ENCODE data around the gene SSBP3.
"Not testable (repeated sequence)": the region's sequence is repeated elsewhere in the genome, so short reads cannot be mapped to it uniquely, and the experiment has no call there.

Gene SSBP3

GRCh38 chr1:54218883-54219687 is 187.1 kb downstream of the SSBP3 start:
- H3K9me3 Mint-ChIP-seq = no peaks in the 10 kb centered on the region
- H3K4me1 Mint-ChIP-seq = peaks cover 28% of the 10 kb centered on the region
- no peak overlapping the region for H3K4me3 Mint-ChIP-seq
- no peaks in the 10 kb centered on the region for H3K27me3 Mint-ChIP-seq
- ATAC-seq (no peak), DNase-seq (no peak)
- H3K27ac Mint-ChIP-seq = no peak overlapping the region

GRCh38 chr1:54215523-54215922 is 190.7 kb downstream of the SSBP3 start:
- H3K4me1 Mint-ChIP-seq = peaks cover 17% of the 10 kb centered on the region
- no peak overlapping the region for H3K4me3 Mint-ChIP-seq
- H3K27ac Mint-ChIP-seq = peak overlapping the region in 1 of 2 donors; percentile 56
- no peaks in the 10 kb centered on the region for H3K9me3 Mint-ChIP-seq
- DNase-seq (no peak), ATAC-seq (no peak)
- no peaks in the 10 kb centered on the region for H3K27me3 Mint-ChIP-seq

GRCh38 chr1:54212872-54213271 is 193.3 kb downstream of the SSBP3 start:
- no peak for DNase-seq
- H3K27ac Mint-ChIP-seq = peak overlapping the region in 1 of 2 donors; percentile 7
- no peaks in the 10 kb centered on the region for H3K27me3 Mint-ChIP-seq
- no peak for ATAC-seq
- H3K9me3 Mint-ChIP-seq = no peaks in the 10 kb centered on the region
- peaks cover 10% of the 10 kb centered on the region for H3K4me1 Mint-ChIP-seq
- no peak overlapping the region for H3K4me3 Mint-ChIP-seq

- H3K9me3 Mint-ChIP-seq, H3K4me3 Mint-ChIP-seq, H3K27me3 Mint-ChIP-seq, ATAC-seq, DNase-seq: not testable (repeated sequence)
- peak overlapping the region in 1 of 2 donors; percentile 33 for H3K27ac Mint-ChIP-seq
- peaks cover 13% of the 10 kb centered on the region for H3K4me1 Mint-ChIP-seq
These were observed 198.3 kb downstream of the SSBP3 start for GRCh38 chr1:54207896-54208295.

GRCh38 chr1:54207287-54207686 is 198.9 kb downstream of the SSBP3 start:
- H3K27me3 Mint-ChIP-seq = no peaks in the 10 kb centered on the region
- DNase-seq = no peak
- H3K4me3 Mint-ChIP-seq = no peak overlapping the region
- ATAC-seq = no peak
- no peaks in the 10 kb centered on the region for H3K9me3 Mint-ChIP-seq
- H3K27ac Mint-ChIP-seq = peak overlapping the region in 1 of 2 donors; percentile 52
- peaks cover 19% of the 10 kb centered on the region for H3K4me1 Mint-ChIP-seq

GRCh38 chr1:54204199-54204598 is 202.0 kb downstream of the SSBP3 start:
- peaks cover 43% of the 10 kb centered on the region for H3K4me1 Mint-ChIP-seq
- DNase-seq (no peak), ATAC-seq (no peak)
- H3K27me3 Mint-ChIP-seq = no peaks in the 10 kb centered on the region
- H3K27ac Mint-ChIP-seq = no peak overlapping the region
- no peak overlapping the region for H3K4me3 Mint-ChIP-seq
- H3K9me3 Mint-ChIP-seq = no peaks in the 10 kb centered on the region

- no peaks in the 10 kb centered on the region for H3K27me3 Mint-ChIP-seq
- H3K4me1 Mint-ChIP-seq = peaks cover 40% of the 10 kb centered on the region
- peak overlapping the region; percentile 85 to 94 for H3K4me3 Mint-ChIP-seq
- no peak for DNase-seq
- peak overlapping the region; percentile 94 to 95 for H3K27ac Mint-ChIP-seq
- ATAC-seq = peak; percentile 45
- no peaks in the 10 kb centered on the region for H3K9me3 Mint-ChIP-seq
These were observed 205.6 kb downstream of the SSBP3 start for GRCh38 chr1:54200519-54200997.

- Mint-ChIP-seq H3K4me1 (peaks cover 40% of the 10 kb centered on the region), H3K27me3 (no peaks in the 10 kb centered on the region), H3K4me3 (peak within 1 kb of the TSS; percentile 85 to 94), H3K9me3 (no peaks in the 10 kb centered on the region), H3K27ac (peak within 1 kb of the TSS; percentile 94 to 95)
- ATAC-seq (peak; percentile 97), DNase-seq (peak; percentile 88 to 92)
These were observed 206.3 kb downstream of the SSBP3 start, which contains the start of the genes CYB5RL and MRPL37 for GRCh38 chr1:54199765-54200518. CYB5RL (minus strand) TSS chr1:54200030; CDS start chr1:54195616, 4,414 bp downstream. MRPL37 (plus strand) TSS chr1:54200167; CDS start chr1:54200244, 77 bp downstream.

GRCh38 chr1:54199151-54199764 is 206.9 kb downstream of the SSBP3 start:
- H3K4me3 Mint-ChIP-seq = peak overlapping the region; percentile 85 to 94
- peaks cover 40% of the 10 kb centered on the region for H3K4me1 Mint-ChIP-seq
- no peaks in the 10 kb centered on the region for H3K27me3 Mint-ChIP-seq
- DNase-seq (peak in 1 of 2 donors; percentile 13), ATAC-seq (peak; percentile 8)
- no peaks in the 10 kb centered on the region for H3K9me3 Mint-ChIP-seq
- H3K27ac Mint-ChIP-seq = peak overlapping the region; percentile 85 to 94

- Mint-ChIP-seq H3K4me1 (no peaks in the 10 kb centered on the region), H3K27ac (no peak overlapping the region), H3K4me3 (no peak overlapping the region), H3K9me3 (no peaks in the 10 kb centered on the region), H3K27me3 (no peaks in the 10 kb centered on the region)
- no peak for ATAC-seq
- DNase-seq = no peak
These were observed 212.7 kb downstream of the SSBP3 start for GRCh38 chr1:54193453-54193852.

GRCh38 chr1:54191525-54191924 is 214.7 kb downstream of the SSBP3 start:
- no peak for ATAC-seq
- no peak overlapping the region for H3K27ac Mint-ChIP-seq
- H3K4me1 Mint-ChIP-seq = no peaks in the 10 kb centered on the region
- no peaks in the 10 kb centered on the region for H3K9me3 Mint-ChIP-seq
- DNase-seq = no peak
- H3K4me3 Mint-ChIP-seq = no peak overlapping the region
- H3K27me3 Mint-ChIP-seq = no peaks in the 10 kb centered on the region

GRCh38 chr1:54190526-54190925 is 215.7 kb downstream of the SSBP3 start:
- no peaks in the 10 kb centered on the region for H3K4me1 Mint-ChIP-seq
- no peak for DNase-seq
- H3K4me3 Mint-ChIP-seq = no peak overlapping the region
- no peaks in the 10 kb centered on the region for H3K27me3 Mint-ChIP-seq
- ATAC-seq = no peak
- H3K27ac Mint-ChIP-seq = no peak overlapping the region
- H3K9me3 Mint-ChIP-seq = no peaks in the 10 kb centered on the region

- H3K9me3 Mint-ChIP-seq = no peaks in the 10 kb centered on the region
- no peaks in the 10 kb centered on the region for H3K4me1 Mint-ChIP-seq
- no peak for ATAC-seq
- no peak for DNase-seq
- H3K27ac Mint-ChIP-seq = no peak overlapping the region
- no peaks in the 10 kb centered on the region for H3K27me3 Mint-ChIP-seq
- H3K4me3 Mint-ChIP-seq = no peak overlapping the region
These were observed 217.9 kb downstream of the SSBP3 start for GRCh38 chr1:54188291-54188690.

GRCh38 chr1:54186056-54186455 is 220.1 kb downstream of the SSBP3 start:
- Mint-ChIP-seq H3K4me3 (no peak overlapping the region), H3K4me1 (no peaks in the 10 kb centered on the region), H3K27me3 (no peaks in the 10 kb centered on the region), H3K27ac (no peak overlapping the region), H3K9me3 (no peaks in the 10 kb centered on the region)
- no peak for DNase-seq
- ATAC-seq = no peak

- peak overlapping the region in 1 of 2 donors; percentile 50 for H3K27ac Mint-ChIP-seq
- no peaks in the 10 kb centered on the region for H3K27me3 Mint-ChIP-seq
These were observed 225.4 kb downstream of the SSBP3 start for GRCh38 chr1:54180701-54181360.

More at GRCh38 chr1:54180701-54181360, 225.4 kb downstream of the SSBP3 start:
- H3K9me3 Mint-ChIP-seq = no peaks in the 10 kb centered on the region
- no peak for ATAC-seq
- no peak overlapping the region for H3K4me3 Mint-ChIP-seq
- H3K4me1 Mint-ChIP-seq = no peaks in the 10 kb centered on the region
- no peak for DNase-seq

Data from stimulated activated naive CD8-positive, alpha-beta T cell treated with anti-CD3 and anti-CD28 coated beads, Interleukin-15, amount 100 ng/mL, for 72 hours (primary cell).